ENCODE data around the gene ELMO3.

ELMO3 gene

GRCh38 chr16:67198238-67198734, 645 bp upstream of the ELMO3 start:
- Histone ChIP-seq H3K4me3 (ENCODE audit: insufficient read depth, low read depth, low read length) (no peak overlapping the region), H3K36me3 (ENCODE audit: control insufficient read depth, insufficient read depth, low read length) (peaks cover 36% of the 10 kb centered on the region), H3K4me1 (ENCODE audit: control insufficient read depth, insufficient read depth, low read length) (peaks cover 3% of the 10 kb centered on the region), H3K27ac (ENCODE audit: insufficient read depth, low read depth, low read length, poor library complexity, severe bottlenecking) (no peak overlapping the region), H3K27me3 (ENCODE audit: control insufficient read depth, insufficient read depth, low read length, poor library complexity, severe bottlenecking) (no peaks in the 10 kb centered on the region), H3K9me3 (ENCODE audit: control insufficient read depth, low read length) (no peaks in the 10 kb centered on the region)
- WGBS, 2 experiments: 88 to 89% methylated on average over 12 of the region's 12 CpGs

GRCh38 chr16:67199808-67200198, 872 bp downstream of the ELMO3 start:
- Histone ChIP-seq H3K36me3 (ENCODE audit: control insufficient read depth, insufficient read depth, low read length) (peaks cover 28% of the 10 kb centered on the region), H3K27ac (ENCODE audit: insufficient read depth, low read depth, low read length, poor library complexity, severe bottlenecking) (no peak overlapping the region), H3K27me3 (ENCODE audit: control insufficient read depth, insufficient read depth, low read length, poor library complexity, severe bottlenecking) (no peaks in the 10 kb centered on the region), H3K9me3 (ENCODE audit: control insufficient read depth, low read length) (no peaks in the 10 kb centered on the region), H3K4me3 (ENCODE audit: insufficient read depth, low read depth, low read length) (no peak overlapping the region), H3K4me1 (ENCODE audit: control insufficient read depth, insufficient read depth, low read length) (no peaks in the 10 kb centered on the region)
- WGBS, 2 experiments: 79 to 83% methylated on average over 21 to 22 of the region's 22 CpGs

GRCh38 chr16:67200491-67200890, 1.6 kb downstream of the ELMO3 start:
- Histone ChIP-seq H3K9me3 (ENCODE audit: control insufficient read depth, low read length) (no peaks in the 10 kb centered on the region), H3K4me3 (ENCODE audit: insufficient read depth, low read depth, low read length) (no peak overlapping the region), H3K27me3 (ENCODE audit: control insufficient read depth, insufficient read depth, low read length, poor library complexity, severe bottlenecking) (no peaks in the 10 kb centered on the region), H3K4me1 (ENCODE audit: control insufficient read depth, insufficient read depth, low read length) (no peaks in the 10 kb centered on the region), H3K36me3 (ENCODE audit: control insufficient read depth, insufficient read depth, low read length) (peaks cover 21% of the 10 kb centered on the region), H3K27ac (ENCODE audit: insufficient read depth, low read depth, low read length, poor library complexity, severe bottlenecking) (no peak overlapping the region)
- WGBS, 2 experiments: 95 to 97% methylated on average over 8 of the region's 8 CpGs

GRCh38 chr16:67201411-67202345, 2.7 kb downstream of the ELMO3 start:
- peaks cover 9% of the 10 kb centered on the region for H3K36me3 ChIP-seq (ENCODE audit: control insufficient read depth, insufficient read depth, low read length)

GRCh38 chr16:67202426-67202825, 3.5 kb downstream of the ELMO3 start:
- Histone ChIP-seq H3K4me3 (ENCODE audit: insufficient read depth, low read depth, low read length) (no peak overlapping the region), H3K27ac (ENCODE audit: insufficient read depth, low read depth, low read length, poor library complexity, severe bottlenecking) (no peak overlapping the region), H3K27me3 (ENCODE audit: control insufficient read depth, insufficient read depth, low read length, poor library complexity, severe bottlenecking) (no peaks in the 10 kb centered on the region), H3K9me3 (ENCODE audit: control insufficient read depth, low read length) (no peaks in the 10 kb centered on the region), H3K36me3 (ENCODE audit: control insufficient read depth, insufficient read depth, low read length) (peaks cover 2% of the 10 kb centered on the region), H3K4me1 (ENCODE audit: control insufficient read depth, insufficient read depth, low read length) (peaks cover 12% of the 10 kb centered on the region)
- 95 to 96% methylated on average over 12 of the region's 12 CpGs for WGBS, 2 experiments

More at GRCh38 chr16:67201411-67202345, 2.7 kb downstream of the ELMO3 start:
- 96 to 97% methylated on average over 40 of the region's 40 CpGs for WGBS, 2 experiments
- Histone ChIP-seq H3K9me3 (ENCODE audit: control insufficient read depth, low read length) (no peaks in the 10 kb centered on the region), H3K27me3 (ENCODE audit: control insufficient read depth, insufficient read depth, low read length, poor library complexity, severe bottlenecking) (no peaks in the 10 kb centered on the region), H3K27ac (ENCODE audit: insufficient read depth, low read depth, low read length, poor library complexity, severe bottlenecking) (no peak overlapping the region), H3K4me3 (ENCODE audit: insufficient read depth, low read depth, low read length) (no peak overlapping the region), H3K4me1 (ENCODE audit: control insufficient read depth, insufficient read depth, low read length) (peaks cover 4% of the 10 kb centered on the region)

GRCh38 chr16:67202956-67203493, 4.1 kb downstream of the ELMO3 start:
- 95 to 96% methylated on average over 23 of the region's 23 CpGs for WGBS, 2 experiments
- Histone ChIP-seq H3K36me3 (ENCODE audit: control insufficient read depth, insufficient read depth, low read length) (no peaks in the 10 kb centered on the region), H3K4me1 (ENCODE audit: control insufficient read depth, insufficient read depth, low read length) (peaks cover 15% of the 10 kb centered on the region), H3K4me3 (ENCODE audit: insufficient read depth, low read depth, low read length) (no peak overlapping the region), H3K27me3 (ENCODE audit: control insufficient read depth, insufficient read depth, low read length, poor library complexity, severe bottlenecking) (no peaks in the 10 kb centered on the region), H3K27ac (ENCODE audit: insufficient read depth, low read depth, low read length, poor library complexity, severe bottlenecking) (no peak overlapping the region), H3K9me3 (ENCODE audit: control insufficient read depth, low read length) (no peaks in the 10 kb centered on the region)

- Histone ChIP-seq H3K27ac (ENCODE audit: insufficient read depth, low read depth, low read length, poor library complexity, severe bottlenecking) (no peak overlapping the region), H3K4me1 (ENCODE audit: control insufficient read depth, insufficient read depth, low read length) (peaks cover 15% of the 10 kb centered on the region), H3K4me3 (ENCODE audit: insufficient read depth, low read depth, low read length) (no peak overlapping the region), H3K27me3 (ENCODE audit: control insufficient read depth, insufficient read depth, low read length, poor library complexity, severe bottlenecking) (no peaks in the 10 kb centered on the region), H3K9me3 (ENCODE audit: control insufficient read depth, low read length) (no peaks in the 10 kb centered on the region), H3K36me3 (ENCODE audit: control insufficient read depth, insufficient read depth, low read length) (no peaks in the 10 kb centered on the region)
- 93 to 94% methylated on average over 4 of the region's 4 CpGs for WGBS, 2 experiments
Observed at GRCh38 chr16:67204076-67204475, 5.1 kb downstream of the ELMO3 start.

GRCh38 chr16:67206129-67206837, 7.4 kb downstream of the ELMO3 start:
- WGBS, 2 experiments: 80 to 86% methylated on average over 8 of the region's 8 CpGs
- Histone ChIP-seq H3K4me1 (ENCODE audit: control insufficient read depth, insufficient read depth, low read length) (peaks cover 15% of the 10 kb centered on the region), H3K27ac (ENCODE audit: insufficient read depth, low read depth, low read length, poor library complexity, severe bottlenecking) (no peak overlapping the region), H3K4me3 (ENCODE audit: insufficient read depth, low read depth, low read length) (no peak overlapping the region), H3K27me3 (ENCODE audit: control insufficient read depth, insufficient read depth, low read length, poor library complexity, severe bottlenecking) (no peaks in the 10 kb centered on the region), H3K9me3 (ENCODE audit: control insufficient read depth, low read length) (no peaks in the 10 kb centered on the region), H3K36me3 (ENCODE audit: control insufficient read depth, insufficient read depth, low read length) (no peaks in the 10 kb centered on the region)

- Histone ChIP-seq H3K4me1 (ENCODE audit: control insufficient read depth, insufficient read depth, low read length) (peaks cover 15% of the 10 kb centered on the region), H3K27me3 (ENCODE audit: control insufficient read depth, insufficient read depth, low read length, poor library complexity, severe bottlenecking) (no peaks in the 10 kb centered on the region), H3K36me3 (ENCODE audit: control insufficient read depth, insufficient read depth, low read length) (no peaks in the 10 kb centered on the region), H3K27ac (ENCODE audit: insufficient read depth, low read depth, low read length, poor library complexity, severe bottlenecking) (no peak overlapping the region), H3K4me3 (ENCODE audit: insufficient read depth, low read depth, low read length) (no peak overlapping the region), H3K9me3 (ENCODE audit: control insufficient read depth, low read length) (no peaks in the 10 kb centered on the region)
- WGBS, 2 experiments: 61 to 65% methylated on average over 3 of the region's 3 CpGs
Observed at GRCh38 chr16:67206838-67207248, 7.9 kb downstream of the ELMO3 start.
